Tibial artery (tissue), 4 donors: ENCODE data around the gene NTN3.

ENCODE experiments used
- DNase-seq, 2 donors: peaks; one replicate each; pipeline ENCODE4 v3.0.0-alpha.2; 2019
- H3K27ac ChIP-seq, 2 donors: fragments of 200-600 bp; sonication (generic) in 1 of 2; 1 replicate in 1 of 2; 2 replicates in 1 of 2; pipeline ENCODE4 v1.5.1; 2018 to 2019; ENCODE audit warnings: mild to moderate bottlenecking in 1 of 2
- H3K27me3 ChIP-seq, 2 donors: fragments of 200-600 bp; sonication (generic) in 1 of 2; one replicate each; pipeline versions ENCODE4 v1.5.1 to v1.6.0; 2016 to 2019
- H3K36me3 ChIP-seq, 3 donors: fragments of 200-600 bp; sonication (generic) in 2 of 3; one replicate each; pipeline ENCODE4 v1.5.1; 2016 to 2019; ENCODE audit warnings: mild to moderate bottlenecking in 2 of 3
- H3K4me1 ChIP-seq, 4 donors: fragments of 200-600 bp; sonication (generic) in 2 of 4; 1 replicate in 3 of 4; 2 replicates in 1 of 4; pipeline ENCODE4 v1.5.1; 2016 to 2019
- H3K4me3 ChIP-seq, 2 donors: fragments of 200-600 bp; sonication (generic) in 1 of 2; 1 replicate in 1 of 2; 2 replicates in 1 of 2; pipeline ENCODE4 v1.5.1; 2018 to 2019; ENCODE audit warnings: mild to moderate bottlenecking in 2 of 2
- H3K9me3 ChIP-seq, 3 donors: fragments of 200-600 bp; sonication (generic) in 1 of 3; one replicate each; pipeline ENCODE4 v1.5.1; 2016 to 2019
- CTCF ChIP-seq, 2 experiments: fragments of 200-600 bp in 1 of 2; fragments of 450-650 bp in 1 of 2; IDR thresholded peaks; one replicate each; pipeline ENCODE4 v1.5.1; 2017 to 2019; ENCODE audit warnings: antibody characterized with exemption in 2 of 2, mild to moderate bottlenecking in 1 of 2, moderate library complexity in 1 of 2
- intact Hi-C: fragments of 100-400 bp; cut with DNase I; formaldehyde crosslinking; loops from one replicate; pipeline ENCODE4 v1.15.0; 2023; ENCODE audit warnings: low total_unique reads

Gene NTN3

GRCh38 chr16:2468725-2469398 is 2.2 kb upstream of the NTN3 start:
- Histone ChIP-seq H3K9me3 (no peaks in the 10 kb centered on the region), H3K36me3 (no peaks in the 10 kb centered on the region), H3K27me3 (peaks cover 6 to 74% of the 10 kb centered on the region in 2 donors), H3K4me3 (peak overlapping the region; percentile 49 to 66), H3K4me1 (peaks cover 6 to 64% (median 45%) of the 10 kb centered on the region in 4 donors), H3K27ac (no peak overlapping the region)
- intact Hi-C loops, result no loop called here
- no peak for DNase-seq
- no peak for TF ChIP-seq CTCF (IDR thresholded peaks at IDR 0.05)

GRCh38 chr16:2469399-2470233 is 1.5 kb upstream of the NTN3 start:
- intact Hi-C loops, result loop anchor here (10.0 kb wide), 1 partner anchor 125 kb away; the partner anchor contains the start of gene ABCA3

GRCh38 chr16:2470234-2470601 is 879 bp upstream of the NTN3 start:
- Histone ChIP-seq H3K27ac (no peak overlapping the region), H3K36me3 (no peaks in the 10 kb centered on the region), H3K27me3 (peaks cover 6 to 69% of the 10 kb centered on the region in 2 donors), H3K4me1 (peaks cover 6 to 73% (median 53%) of the 10 kb centered on the region in 4 donors), H3K4me3 (no peak overlapping the region), H3K9me3 (no peaks in the 10 kb centered on the region)
- intact Hi-C loops, result loop anchor here (10.0 kb wide), 1 partner anchor 125 kb away; the partner anchor contains the start of gene ABCA3
- no peak for DNase-seq
- TF ChIP-seq CTCF (IDR thresholded peaks at IDR 0.05), result no peak

More at GRCh38 chr16:2469399-2470233, 1.5 kb upstream of the NTN3 start:
- H3K4me3 ChIP-seq, result no peak overlapping the region
- TF ChIP-seq CTCF (IDR thresholded peaks at IDR 0.05), result no peak
- H3K9me3 ChIP-seq, result no peaks in the 10 kb centered on the region
- H3K27me3 ChIP-seq, result peaks cover 6 to 71% of the 10 kb centered on the region in 2 donors
- no peak for DNase-seq
- peaks cover 6 to 71% (median 52%) of the 10 kb centered on the region in 4 donors for H3K4me1 ChIP-seq
- no peaks in the 10 kb centered on the region for H3K36me3 ChIP-seq
- H3K27ac ChIP-seq, result no peak overlapping the region

- Histone ChIP-seq H3K4me3 (no peak overlapping the region), H3K4me1 (peaks cover 6 to 77% (median 56%) of the 10 kb centered on the region in 4 donors), H3K36me3 (no peaks in the 10 kb centered on the region), H3K27ac (no peak overlapping the region), H3K9me3 (no peaks in the 10 kb centered on the region), H3K27me3 (peaks cover 6 to 69% of the 10 kb centered on the region in 2 donors)
- no peak for DNase-seq
- no peak for TF ChIP-seq CTCF (IDR thresholded peaks at IDR 0.05)
- intact Hi-C loops, result loop anchor here (10.0 kb wide), 1 partner anchor 126 kb away; the partner anchor contains the start of gene ABCA3
Observed at GRCh38 chr16:2470603-2471015, 488 bp upstream of the NTN3 start.

- intact Hi-C loops, result loop anchor here (10.0 kb wide), 1 partner anchor 127 kb away; the partner anchor contains the start of gene ABCA3
- Histone ChIP-seq H3K27ac (no peak overlapping the region), H3K36me3 (no peaks in the 10 kb centered on the region), H3K4me3 (peak overlapping the region in 1 of 2 donors; percentile 23), H3K27me3 (peaks cover 6 to 67% of the 10 kb centered on the region in 2 donors), H3K4me1 (peaks cover 6 to 84% (median 62%) of the 10 kb centered on the region in 4 donors), H3K9me3 (no peaks in the 10 kb centered on the region)
- no peak for TF ChIP-seq CTCF (IDR thresholded peaks at IDR 0.05)
- DNase-seq, result no peak
Observed at GRCh38 chr16:2471653-2472487, 773 bp downstream of the NTN3 start.
